Superior temporal gyrus (tissue), 1 donor: ENCODE measurements around the gene UMAD1.

Experiments
- DNase-seq: peaks from one replicate; pipeline ENCODE4 v3.0.0-alpha.2; 2016; ENCODE audit errors: extremely low spot score

Gene UMAD1

DNA sequence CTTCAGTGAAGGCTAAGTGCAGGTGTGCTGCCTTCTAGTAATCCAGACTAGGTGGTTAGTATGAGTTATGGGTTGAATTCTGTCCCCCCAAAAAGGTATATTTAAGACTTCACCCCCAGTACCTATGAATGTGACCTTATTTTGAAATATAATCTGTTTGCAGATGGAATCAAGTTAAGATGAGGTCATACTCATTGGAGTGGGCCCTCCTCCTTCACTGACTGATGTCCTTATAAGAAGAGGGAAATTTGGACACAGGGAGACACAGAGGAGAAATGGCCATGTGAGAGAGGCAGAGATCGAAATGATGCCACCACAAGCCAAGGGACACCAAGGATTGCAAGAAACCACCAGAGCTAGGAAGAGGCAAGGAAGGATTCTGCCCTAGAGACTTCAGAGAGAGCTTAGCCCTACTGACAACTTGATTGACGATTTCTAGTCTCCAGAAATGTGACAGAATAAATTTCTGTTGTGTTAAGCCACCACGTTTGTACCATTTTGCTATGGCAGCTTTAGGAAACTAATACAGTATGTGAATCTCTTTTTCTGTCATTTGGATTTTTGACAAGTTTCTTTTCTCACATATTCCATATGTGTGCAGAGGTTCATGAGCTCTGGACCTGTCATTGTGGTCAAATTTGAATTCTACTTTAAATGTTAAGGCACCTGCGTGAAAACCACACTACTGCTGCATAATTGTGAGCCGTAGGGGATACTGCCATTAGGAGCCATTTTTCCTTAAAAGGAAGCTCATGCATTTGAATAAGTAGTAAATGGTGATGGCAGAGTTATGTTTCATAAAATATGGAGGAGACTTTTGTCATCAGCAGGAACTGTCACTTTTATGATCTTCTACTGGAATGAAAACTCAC, 80.4 kb downstream of the UMAD1 start:
- no peak for DNase-seq

DNA sequence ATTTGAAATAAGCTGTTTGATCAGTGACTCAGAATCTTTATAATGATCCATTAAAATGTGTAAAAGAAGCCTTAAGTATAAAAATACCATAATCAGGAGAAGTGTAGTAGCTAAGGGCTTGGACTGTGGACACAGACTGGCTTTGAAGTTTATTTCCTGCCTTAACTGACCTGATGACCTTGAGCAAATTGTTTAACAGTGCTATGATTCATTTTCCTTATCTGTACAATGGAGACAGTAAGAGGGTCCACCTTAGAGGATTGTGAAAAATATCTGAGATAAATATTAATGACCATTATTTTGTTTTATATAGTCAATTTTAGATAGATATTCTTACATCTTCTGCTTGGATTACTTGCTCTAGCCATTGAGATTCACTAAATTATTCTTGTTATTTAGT, 91.2 kb downstream of the UMAD1 start:
- DNase-seq = no peak

DNA sequence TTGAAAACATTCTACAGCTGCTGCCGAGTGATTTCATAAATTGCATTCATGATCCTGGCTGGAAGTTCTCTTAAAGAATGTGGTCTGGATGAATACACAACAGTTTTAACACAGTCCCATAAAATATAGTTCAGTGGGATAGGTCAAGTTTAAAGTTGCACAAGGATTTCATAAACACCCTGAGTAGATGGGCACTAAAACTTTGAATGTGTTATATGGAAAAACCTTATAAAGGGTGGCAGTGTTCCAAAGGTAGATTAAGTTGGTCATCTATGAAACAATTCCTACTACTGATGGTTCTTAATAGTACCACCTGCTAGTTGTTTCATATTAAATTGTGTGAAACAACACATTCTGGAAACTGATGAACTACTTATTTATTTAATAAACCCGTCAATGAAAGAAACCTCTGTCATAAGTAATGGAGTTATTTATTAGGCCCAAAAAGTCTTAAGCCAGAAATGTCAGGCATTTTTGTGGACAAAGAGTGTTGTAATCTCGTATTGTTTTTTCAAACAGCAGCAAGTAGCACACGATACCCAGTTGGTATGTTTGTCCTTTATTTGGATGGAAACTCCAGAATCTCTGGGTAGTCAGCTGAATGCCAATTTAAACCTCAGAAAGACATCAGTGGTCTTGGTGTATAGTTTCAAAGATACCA, 92.2 kb downstream of the UMAD1 start:
- DNase-seq = no peak

DNA sequence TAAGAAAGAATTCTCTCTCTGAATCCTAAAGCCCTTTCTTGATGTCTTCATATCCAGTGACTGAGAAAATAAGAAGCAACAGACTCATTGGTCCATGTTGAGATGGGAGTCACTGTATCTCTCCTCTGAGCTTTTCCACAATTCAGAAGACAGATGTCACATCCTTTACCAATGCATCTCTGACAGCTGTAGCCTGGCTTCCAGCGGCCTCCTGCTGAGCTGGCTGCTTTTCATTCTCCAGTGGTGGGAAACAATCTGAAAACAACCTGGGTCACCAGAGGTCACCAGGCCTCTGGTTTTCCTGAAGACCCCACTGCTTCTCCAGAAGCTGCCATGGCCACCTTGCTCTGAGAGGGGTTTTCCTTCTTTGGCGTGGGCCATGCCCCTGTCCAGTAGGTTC, 96.1 kb downstream of the UMAD1 start:
- DNase-seq = no peak

DNA sequence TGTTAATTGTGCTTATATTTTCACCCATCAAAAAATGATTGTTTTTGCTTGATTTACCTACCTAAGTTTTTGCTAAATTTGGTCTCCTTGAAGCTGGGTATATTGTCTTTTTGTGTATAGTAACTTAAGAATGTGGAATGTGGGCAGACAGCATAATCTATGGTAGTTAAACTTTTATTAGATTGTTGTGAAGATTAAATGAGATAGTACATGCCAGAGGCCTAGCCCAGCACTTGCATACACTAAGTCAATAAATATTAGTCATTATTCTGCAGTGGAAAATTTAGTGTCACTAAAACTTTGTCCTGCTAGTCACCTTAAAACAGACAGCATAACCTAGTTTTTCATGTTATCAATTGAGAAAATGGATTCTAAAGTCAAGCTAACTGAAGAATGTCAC, 97.1 kb downstream of the UMAD1 start:
- no peak for DNase-seq

DNA sequence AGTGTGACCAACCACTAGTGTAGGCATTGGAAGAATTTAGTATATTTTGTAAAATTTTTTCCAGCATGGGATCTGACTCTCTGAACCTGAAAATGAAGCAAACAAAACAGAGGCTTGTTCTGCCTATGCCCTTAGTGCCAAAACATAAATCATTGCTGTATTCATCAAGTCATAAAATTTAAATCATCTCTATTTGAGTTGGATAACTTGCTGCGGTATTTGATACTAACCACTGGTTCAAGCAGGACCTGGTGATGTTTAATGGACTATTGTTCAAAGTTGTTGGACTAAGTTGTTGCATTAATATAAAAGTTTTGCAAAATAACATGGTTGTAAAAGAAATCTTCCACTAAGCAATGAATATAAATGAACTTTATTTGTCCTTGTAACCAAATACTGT, 97.6 kb downstream of the UMAD1 start:
- no peak for DNase-seq

DNA sequence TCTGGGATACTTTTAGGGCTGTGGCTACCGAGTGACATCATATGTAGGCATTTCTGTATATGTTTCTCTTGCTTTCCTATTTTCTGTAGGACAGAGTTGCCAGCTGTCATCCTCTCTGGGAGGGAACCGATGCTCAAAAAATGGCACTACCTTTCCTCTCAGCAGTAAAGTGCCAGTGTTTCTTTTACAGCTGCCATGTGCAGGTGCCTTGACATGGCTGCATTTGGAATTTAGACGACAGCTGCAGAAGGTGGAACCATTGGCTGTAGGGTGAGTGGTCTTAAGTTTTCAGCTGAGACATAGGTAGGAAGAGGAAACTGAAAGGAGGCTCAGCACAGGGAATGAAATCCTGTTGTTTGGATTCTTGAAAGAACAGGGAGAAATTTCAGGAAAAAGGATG, 98.1 kb downstream of the UMAD1 start:
- no peak for DNase-seq

DNA sequence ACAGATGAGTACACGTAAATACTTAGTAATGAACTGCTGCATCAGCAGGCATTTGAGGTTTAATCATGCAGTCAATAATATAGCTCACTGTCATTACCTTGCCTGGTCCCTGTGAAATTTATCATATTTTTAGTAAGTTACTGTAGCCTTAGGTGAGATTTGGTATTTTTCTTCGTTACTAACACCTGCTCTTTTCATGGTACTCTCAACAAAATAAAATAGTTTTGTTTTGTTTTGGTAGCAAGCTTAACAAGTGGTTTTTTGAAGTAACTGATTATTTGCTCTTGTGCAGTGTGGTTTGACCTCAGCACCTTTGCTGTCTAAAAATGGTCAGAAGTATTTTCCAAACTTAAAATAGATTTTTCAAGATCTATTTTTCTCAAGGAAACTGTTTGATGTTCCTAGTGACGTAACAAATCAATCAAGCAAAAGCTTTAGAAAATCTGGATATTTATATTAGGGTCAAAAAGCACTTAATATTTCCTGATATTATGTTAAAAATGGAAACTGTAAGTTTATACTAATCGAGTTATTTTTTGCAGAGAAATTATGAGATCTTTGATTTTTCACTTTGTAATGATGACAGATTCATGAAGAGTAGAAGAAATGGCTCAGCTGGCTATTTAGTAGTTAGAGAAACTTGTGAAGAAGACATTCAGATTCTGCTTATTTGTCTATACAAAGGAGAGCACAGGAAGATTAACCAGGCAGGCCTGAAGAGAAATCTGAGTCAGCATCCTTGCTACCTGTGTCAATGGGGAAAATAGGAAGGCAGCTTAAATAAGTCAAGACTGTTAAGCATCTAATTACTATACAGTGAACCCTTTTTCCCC, 98.9 kb downstream of the UMAD1 start:
- DNase-seq = no peak

DNA sequence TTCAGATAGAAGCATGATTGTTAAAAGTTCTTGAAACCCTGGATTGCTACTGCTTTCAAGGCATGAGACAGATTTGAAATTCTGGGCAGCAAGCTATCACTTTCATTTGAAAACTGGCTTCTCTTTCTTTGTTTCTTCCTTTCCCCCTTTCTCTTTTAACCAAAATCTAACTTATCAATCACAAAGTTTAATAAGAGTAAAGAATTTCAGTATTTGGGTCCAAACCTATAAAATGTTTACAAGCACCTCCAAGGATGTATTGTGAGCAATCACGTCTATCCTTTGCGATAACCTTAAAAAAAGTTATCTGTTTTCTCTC, 99.4 kb downstream of the UMAD1 start:
- no peak for DNase-seq

DNA sequence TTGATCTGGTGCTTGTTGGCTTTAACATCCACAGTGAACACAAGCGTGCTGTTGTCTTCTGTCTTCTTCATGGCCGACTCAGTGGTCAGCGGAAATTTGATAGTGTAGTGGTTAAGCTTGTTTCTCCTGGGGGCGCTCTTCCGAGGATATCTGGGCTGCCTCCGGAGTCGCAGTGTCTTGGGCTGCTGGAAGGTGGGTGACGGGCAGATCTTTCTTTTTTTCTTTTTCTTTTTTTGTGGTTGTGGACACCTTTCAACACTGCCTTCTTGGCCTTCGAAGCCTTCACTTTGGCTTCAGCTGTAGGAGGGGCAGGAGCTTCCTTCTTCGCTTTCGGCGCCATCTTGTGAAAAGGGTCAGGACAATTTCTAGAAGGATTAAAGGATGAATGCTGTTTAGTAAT, 101.7 kb downstream of the UMAD1 start:
- no peak for DNase-seq

DNA sequence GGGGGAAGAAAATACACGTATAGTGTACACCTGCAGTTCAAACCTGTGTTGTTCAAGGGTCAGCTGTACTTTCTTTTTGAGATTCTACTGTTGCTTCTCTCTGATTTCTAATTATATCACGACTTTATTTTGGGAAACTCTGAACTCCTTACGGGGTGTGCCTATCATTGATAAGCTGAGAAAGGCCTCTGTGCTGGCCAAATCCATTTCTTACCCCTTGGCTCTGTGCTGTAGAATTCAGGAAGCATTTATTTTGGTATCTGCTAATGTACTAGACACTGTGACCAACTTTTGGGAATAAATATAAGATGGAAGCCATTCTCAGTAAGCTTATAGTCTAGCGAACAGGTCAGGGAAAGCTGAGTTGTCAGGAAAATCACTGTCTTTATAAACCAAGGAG, 104.7 kb downstream of the UMAD1 start:
- DNase-seq = no peak

DNA sequence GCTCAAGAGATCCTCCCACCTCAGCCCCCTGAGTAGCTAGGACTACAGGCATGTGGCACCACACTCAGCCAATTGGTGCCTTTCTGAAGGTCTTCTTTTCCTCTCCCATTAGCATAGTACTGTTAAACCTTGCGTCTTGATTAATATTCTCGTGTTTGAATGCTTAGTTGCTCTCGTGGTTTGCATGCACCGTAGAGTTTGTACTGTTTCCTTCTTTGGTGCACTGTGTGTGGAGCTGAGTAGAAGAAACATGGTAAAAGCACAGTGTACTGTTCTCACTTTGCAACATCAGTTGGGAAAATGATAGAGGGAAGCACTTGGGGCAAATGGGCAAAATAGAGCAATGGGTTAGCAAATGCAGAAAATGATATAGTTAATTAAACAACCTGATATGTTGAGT, 105.4 kb downstream of the UMAD1 start:
- DNase-seq = no peak

DNA sequence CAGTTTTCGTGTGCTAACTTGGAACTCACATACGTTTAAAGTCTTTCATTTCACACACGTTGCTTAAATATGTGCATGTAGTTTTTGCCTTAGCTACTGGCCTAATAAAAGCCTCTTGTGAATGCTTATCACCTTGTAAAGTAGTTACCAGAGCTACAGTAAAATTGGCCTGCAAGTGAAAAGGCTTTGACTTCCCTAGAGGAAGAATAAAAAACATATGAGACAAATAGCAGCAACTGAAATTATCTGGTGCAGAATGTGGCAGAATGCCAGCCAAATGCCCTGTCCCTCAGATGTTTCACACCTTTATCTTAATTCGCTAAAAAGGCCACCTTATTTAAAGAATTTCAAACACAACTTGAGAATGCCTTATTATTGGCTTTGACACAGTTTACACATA, 105.9 kb downstream of the UMAD1 start:
- no peak for DNase-seq

DNA sequence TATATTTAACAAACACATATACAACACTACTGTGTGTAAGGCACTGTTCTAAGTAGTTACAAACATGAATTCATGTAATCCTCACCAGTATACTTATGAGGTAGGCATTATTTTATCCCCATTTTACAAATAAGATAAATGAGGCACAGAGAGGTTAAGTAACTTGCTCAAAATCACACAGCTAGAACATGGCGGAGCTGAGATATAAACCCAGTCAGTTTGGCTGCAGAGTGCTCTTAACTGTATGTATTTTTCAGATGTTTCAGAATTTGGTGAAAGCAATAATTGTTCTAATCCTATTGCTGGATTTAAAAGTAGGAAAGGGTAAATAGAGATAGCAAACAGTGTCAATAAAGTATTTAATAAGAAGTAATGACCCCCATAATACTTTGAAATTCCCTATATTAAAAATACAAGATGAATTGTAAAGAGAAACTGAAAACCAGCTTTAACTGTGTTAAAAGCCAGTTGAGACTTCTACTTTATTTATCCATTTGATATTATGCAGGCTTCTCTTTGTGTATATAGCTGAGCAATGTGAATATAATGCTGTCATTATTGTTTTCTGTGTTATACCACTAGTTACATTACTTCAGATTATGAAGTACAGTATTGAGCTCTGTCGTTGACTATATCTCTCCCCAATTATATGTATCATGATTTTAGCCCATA, 110.2 kb downstream of the UMAD1 start:
- DNase-seq = no peak

DNA sequence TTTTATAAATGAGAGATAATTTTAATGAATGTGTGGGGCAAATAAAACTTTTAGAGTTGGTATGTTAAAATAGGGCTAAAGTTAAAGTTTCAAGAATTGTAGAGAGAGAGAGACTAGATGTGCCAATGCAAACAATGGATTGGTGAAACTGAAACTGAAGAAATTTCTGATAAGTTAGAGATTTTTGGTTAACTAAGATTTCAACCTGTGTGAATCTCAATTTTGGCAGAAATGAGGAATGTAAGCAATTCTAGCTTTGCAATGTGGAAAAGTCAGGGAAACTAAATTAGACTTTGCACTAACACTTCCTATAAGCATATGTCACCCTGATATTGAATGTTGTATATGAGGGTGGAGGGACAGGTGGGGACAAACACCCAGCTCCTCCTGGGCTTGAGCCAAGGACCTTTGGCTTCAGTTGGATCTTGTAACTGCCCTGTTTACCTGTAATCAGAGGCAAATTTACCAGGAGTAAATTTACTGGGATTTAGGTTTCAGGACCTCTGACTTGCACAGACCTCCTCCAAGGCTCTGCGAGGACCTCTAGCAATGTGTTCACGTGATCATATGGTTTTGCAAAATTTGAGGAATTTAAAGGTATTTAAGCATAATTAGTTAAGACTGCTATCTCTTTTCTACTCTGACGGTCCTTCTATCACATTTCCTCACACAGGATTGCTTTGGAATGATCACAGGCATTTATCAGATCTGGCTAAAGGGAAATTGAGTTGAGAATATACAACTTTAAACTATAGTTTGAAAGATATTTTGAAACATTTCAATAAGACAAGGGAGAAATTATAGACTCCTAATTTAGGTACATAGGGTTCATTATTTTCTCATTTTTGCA, 110.9 kb downstream of the UMAD1 start:
- no peak for DNase-seq

DNA sequence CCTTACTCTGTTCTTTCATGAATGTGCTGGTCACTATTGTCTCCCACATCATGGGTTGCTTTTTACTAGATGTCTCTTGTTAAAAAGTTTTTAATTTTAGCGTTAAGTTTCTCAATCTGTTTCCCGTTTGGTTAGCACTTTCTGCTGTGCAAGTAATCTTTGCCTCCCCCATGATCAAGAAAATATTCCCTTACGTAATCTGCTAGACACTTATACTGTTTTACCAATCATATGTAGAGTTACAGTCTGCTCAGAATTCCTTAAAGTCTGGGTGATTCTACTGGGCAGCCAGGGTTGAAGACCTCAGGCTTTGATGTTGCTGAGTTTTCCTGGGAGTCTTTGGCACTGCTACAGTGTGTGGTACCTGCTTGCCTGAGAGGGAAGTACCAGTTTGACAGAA, 116.0 kb downstream of the UMAD1 start:
- no peak for DNase-seq

DNA sequence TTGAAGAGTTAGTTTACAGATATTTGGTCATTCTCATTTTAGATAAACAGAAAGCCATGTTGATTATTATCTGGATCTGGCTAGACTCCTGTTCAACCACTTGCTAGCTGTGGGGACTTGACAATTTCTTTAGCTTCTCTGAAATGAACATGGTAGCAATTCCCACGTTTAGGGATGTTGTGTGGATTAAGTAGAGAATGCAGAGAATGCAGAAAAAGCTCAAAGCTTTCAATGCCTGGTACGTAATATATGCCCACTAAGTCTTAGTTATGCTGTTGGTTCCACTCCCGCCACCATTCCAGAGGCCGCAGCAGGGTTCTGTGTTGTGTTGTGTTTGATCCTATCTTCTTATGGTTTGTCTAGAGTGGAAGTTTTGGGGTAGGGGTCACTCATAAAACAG, 117.0 kb downstream of the UMAD1 start:
- DNase-seq = no peak

DNA sequence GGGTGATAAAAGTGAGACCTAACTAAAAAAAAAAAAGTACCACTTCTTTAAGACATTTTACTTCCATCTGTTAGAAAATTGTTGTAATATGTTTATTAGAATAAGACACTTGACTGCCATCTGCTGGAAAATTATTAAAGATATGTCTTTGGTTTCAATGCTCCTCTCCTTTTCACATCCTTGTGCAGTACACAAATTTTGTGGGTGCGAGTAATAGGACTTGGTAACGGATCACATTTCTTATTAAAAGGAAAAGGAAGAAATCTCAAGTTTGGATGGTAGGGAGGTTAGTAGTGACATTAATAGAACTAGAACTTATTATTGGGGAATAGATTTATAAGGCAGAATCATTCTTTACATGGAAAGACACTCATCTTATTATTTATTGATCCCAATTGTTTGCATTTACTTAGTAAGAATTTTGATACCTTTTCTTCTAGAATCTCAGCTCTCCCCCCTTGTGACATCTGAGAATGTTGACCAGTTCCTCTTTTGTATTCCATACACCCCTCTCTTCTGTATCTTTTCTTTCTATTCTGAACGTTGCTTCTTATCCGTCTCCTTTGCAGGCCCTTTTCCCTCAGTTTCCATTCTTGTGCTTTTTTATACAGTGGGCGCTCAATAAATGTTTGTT, 120.9 kb downstream of the UMAD1 start:
- peak; percentile 76 for DNase-seq

DNA sequence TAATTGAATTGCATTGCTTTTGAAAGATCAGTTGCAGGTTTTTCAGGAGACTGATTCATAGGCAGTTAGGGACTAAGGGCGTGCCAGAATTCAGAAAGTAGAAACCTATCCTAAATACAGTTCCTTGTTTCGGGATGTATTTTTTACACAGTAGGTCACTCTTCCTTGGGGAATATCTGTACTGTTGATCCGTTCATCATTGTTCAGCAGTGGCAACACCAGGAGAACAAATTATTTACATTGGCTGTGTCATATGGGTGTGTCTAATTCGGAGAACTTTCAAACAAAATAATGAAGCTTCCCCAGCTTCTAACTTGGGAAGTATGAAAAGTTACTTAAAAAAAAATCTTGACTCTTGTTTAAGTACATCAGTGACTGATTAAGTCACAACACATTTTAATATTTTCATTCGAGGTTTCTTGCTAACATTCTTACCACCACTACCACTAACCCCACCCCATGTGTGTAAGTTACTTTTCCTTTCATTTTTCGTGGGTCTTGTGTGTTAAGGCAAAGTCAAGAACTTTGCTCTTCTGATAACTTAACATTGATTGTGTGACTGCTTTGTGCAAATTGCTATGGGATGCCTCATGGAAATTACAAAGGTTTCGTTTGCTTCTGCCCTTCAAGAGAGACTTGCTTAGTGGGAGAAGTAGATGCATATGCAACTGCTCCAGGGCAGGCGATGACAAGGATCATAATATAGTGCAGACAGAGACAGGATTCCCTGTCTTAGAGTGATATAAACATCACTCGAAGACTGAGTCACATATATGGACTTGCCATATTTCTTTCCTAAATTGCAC, 121.6 kb downstream of the UMAD1 start:
- no peak for DNase-seq
